Osteoblast (primary cell): ENCODE data around the gene SOAT1. TPM values are rescaled to one million over a fixed set of nuclear protein-coding genes. Genes with fewer than 3 reads are reported as not detected.
A peak's percentile ranks its signal among the peaks of the same experiment; 100 is the strongest.

ENCODE experiments used
- DNase-seq: peaks from one replicate; pipeline ENCODE4 v3.0.0; 2011; ENCODE audit warnings: low spot score, mixed read lengths; ENCODE audit not compliant: insufficient read length; ENCODE audit errors: missing footprints
- H2AFZ ChIP-seq: 2 replicates; pipeline ENCODE4 v1.6.0; 2011; ENCODE audit warnings: mild to moderate bottlenecking, low read length
- H3K27ac ChIP-seq: 2 replicates; pipeline ENCODE4 v1.5.1; 2011; ENCODE audit warnings: mild to moderate bottlenecking, low read depth, low read length, moderate library complexity
- H3K27me3 ChIP-seq: 2 replicates; pipeline ENCODE4 v1.6.0; 2012; ENCODE audit warnings: mild to moderate bottlenecking, control low read depth, inconsistent platforms, low read length, moderate library complexity; ENCODE audit not compliant: insufficient read depth
- H3K36me3 ChIP-seq: 2 replicates; pipeline ENCODE4 v1.5.1; 2011; ENCODE audit warnings: mild to moderate bottlenecking, low read length, control low read depth, moderate library complexity; ENCODE audit not compliant: insufficient read depth
- H3K4me1 ChIP-seq: 2 replicates; pipeline ENCODE4 v1.5.1; 2011; ENCODE audit warnings: mild to moderate bottlenecking, low read length, control low read depth, moderate library complexity; ENCODE audit not compliant: insufficient read depth
- H3K4me2 ChIP-seq: 2 replicates; pipeline ENCODE4 v1.6.0; 2011; ENCODE audit warnings: mild to moderate bottlenecking, low read length; ENCODE audit not compliant: insufficient read depth
- H3K4me3 ChIP-seq: fragments of 200-600 bp; sonication (generic); 3 replicates; pipeline ENCODE4 v1.5.1; 2012; ENCODE audit warnings: mild to moderate bottlenecking, low read length, inconsistent platforms; ENCODE audit not compliant: insufficient read depth
- H3K79me2 ChIP-seq: 2 replicates; pipeline ENCODE4 v1.6.0; 2012; ENCODE audit warnings: mild to moderate bottlenecking, low read length, control low read depth, inconsistent platforms; ENCODE audit not compliant: insufficient read depth
- H3K9me3 ChIP-seq: 2 replicates; pipeline ENCODE4 v1.5.1; 2011; ENCODE audit warnings: low read depth, low read length, control low read depth
- H4K20me1 ChIP-seq: 2 replicates; pipeline ENCODE4 v1.6.0; 2012; ENCODE audit warnings: mild to moderate bottlenecking, low read length, control low read depth; ENCODE audit not compliant: insufficient read depth
- total RNA-seq: library from RNA; depleted of rRNA; stranded (reverse); fragments of >200 nt; gene quantifications from 2 replicates; pipeline ENCODE4 v1.2.3, GENCODE V29; 2012
- TF ChIP-seq, protein P1 (sequence below): IDR thresholded peaks from 2 replicates; pipeline ENCODE4 v1.5.1; 2011; ENCODE audit warnings: mild to moderate bottlenecking, low read depth, low read length, moderate library complexity; ENCODE audit errors: extremely low read depth

The SOAT1 gene
- total RNA-seq, 1 donor, result 40.2 TPM

DNA sequence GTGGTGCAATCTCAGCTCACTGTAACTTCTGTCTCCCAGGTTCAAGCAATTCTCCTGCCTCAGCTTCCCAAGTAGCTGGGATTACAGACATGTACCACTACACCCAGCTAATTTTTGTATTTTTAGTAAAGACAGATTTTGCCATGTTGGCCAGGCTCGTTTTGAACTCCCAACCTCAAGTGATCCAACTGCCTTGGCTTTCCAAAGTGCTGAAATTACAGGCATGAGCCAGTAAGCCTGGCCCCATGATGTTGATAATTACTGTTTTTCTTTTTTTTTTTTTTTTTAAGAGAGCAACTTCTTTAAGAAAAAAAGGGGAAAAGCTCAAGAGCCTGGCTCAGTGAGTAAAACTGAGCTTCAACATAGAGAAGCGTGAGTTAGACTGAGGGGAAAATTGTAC lies 9.6 kb upstream of the SOAT1 start:
- DNase-seq, result no peak
- TF ChIP-seq, protein P1, sequence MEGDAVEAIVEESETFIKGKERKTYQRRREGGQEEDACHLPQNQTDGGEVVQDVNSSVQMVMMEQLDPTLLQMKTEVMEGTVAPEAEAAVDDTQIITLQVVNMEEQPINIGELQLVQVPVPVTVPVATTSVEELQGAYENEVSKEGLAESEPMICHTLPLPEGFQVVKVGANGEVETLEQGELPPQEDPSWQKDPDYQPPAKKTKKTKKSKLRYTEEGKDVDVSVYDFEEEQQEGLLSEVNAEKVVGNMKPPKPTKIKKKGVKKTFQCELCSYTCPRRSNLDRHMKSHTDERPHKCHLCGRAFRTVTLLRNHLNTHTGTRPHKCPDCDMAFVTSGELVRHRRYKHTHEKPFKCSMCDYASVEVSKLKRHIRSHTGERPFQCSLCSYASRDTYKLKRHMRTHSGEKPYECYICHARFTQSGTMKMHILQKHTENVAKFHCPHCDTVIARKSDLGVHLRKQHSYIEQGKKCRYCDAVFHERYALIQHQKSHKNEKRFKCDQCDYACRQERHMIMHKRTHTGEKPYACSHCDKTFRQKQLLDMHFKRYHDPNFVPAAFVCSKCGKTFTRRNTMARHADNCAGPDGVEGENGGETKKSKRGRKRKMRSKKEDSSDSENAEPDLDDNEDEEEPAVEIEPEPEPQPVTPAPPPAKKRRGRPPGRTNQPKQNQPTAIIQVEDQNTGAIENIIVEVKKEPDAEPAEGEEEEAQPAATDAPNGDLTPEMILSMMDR, result no peak

DNA sequence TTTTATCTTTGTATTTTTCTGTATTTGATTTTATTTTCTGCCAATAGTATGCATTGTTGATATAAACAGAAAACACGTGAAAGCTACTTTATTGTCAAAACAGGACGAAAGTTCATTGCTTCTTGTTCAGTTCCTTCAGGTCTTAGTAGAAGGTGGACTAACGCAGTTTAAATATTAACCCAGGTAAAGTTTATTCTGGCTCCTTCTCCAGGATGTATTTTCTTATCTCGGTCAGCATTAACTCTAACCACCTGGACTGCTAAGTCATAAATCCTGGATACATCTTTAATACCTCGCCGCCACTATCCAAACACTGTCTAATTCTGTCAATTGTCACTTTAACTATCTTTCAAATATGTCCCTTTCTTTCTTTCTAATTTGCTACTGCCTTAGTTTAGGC lies 5.7 kb upstream of the SOAT1 start:
- Histone ChIP-seq H3K27me3 (no peaks in the 10 kb centered on the region), H3K4me1 (no peaks in the 10 kb centered on the region), H3K27ac (no peak overlapping the region), H4K20me1 (no peaks in the 10 kb centered on the region), H3K4me2 (no peak overlapping the region), H2AFZ (no peak overlapping the region), H3K79me2 (no peaks in the 10 kb centered on the region), H3K4me3 (no peak overlapping the region), H3K9me3 (no peaks in the 10 kb centered on the region), H3K36me3 (no peaks in the 10 kb centered on the region)
- DNase-seq, result no peak
- TF ChIP-seq, protein P1, result no peak

More for the DNA sequence above, 9.6 kb upstream of the SOAT1 start:
- H3K4me2 ChIP-seq, result no peak overlapping the region
- H3K27me3 ChIP-seq, result no peaks in the 10 kb centered on the region
- no peaks in the 10 kb centered on the region for H3K4me1 ChIP-seq
- H2AFZ ChIP-seq, result no peak overlapping the region
- H3K27ac ChIP-seq, result no peak overlapping the region
- no peaks in the 10 kb centered on the region for H3K9me3 ChIP-seq
- H3K36me3 ChIP-seq, result no peaks in the 10 kb centered on the region
- no peaks in the 10 kb centered on the region for H4K20me1 ChIP-seq
- H3K79me2 ChIP-seq, result no peaks in the 10 kb centered on the region
- no peak overlapping the region for H3K4me3 ChIP-seq

DNA sequence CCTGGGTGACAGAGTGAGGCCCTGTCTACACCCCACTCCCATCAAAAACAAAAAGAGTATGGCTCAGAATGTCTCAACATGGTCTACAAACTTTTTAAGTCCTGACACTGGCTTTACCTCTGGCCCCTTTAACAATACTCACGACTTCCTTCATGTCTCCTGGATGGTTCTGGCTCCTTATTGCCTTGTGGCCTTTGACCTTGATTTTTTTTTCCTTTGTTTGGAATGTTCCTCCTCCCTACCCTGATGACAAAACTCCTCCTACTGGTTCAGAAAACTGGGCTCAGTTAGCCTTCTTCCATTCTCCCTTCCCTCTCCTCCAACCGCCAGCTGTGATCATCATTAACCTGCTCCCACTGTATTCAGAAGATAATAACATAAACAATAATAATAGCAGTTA lies 4.6 kb upstream of the SOAT1 start:
- no peaks in the 10 kb centered on the region for H4K20me1 ChIP-seq
- no peaks in the 10 kb centered on the region for H3K4me1 ChIP-seq
- H3K4me2 ChIP-seq, result no peak overlapping the region
- H3K36me3 ChIP-seq, result no peaks in the 10 kb centered on the region
- H3K27ac ChIP-seq, result no peak overlapping the region
- no peak overlapping the region for H2AFZ ChIP-seq
- H3K4me3 ChIP-seq, result no peak overlapping the region
- DNase-seq, result no peak
- no peaks in the 10 kb centered on the region for H3K27me3 ChIP-seq
- H3K79me2 ChIP-seq, result no peaks in the 10 kb centered on the region
- H3K9me3 ChIP-seq, result no peaks in the 10 kb centered on the region
- TF ChIP-seq, protein P1, result no peak

DNA sequence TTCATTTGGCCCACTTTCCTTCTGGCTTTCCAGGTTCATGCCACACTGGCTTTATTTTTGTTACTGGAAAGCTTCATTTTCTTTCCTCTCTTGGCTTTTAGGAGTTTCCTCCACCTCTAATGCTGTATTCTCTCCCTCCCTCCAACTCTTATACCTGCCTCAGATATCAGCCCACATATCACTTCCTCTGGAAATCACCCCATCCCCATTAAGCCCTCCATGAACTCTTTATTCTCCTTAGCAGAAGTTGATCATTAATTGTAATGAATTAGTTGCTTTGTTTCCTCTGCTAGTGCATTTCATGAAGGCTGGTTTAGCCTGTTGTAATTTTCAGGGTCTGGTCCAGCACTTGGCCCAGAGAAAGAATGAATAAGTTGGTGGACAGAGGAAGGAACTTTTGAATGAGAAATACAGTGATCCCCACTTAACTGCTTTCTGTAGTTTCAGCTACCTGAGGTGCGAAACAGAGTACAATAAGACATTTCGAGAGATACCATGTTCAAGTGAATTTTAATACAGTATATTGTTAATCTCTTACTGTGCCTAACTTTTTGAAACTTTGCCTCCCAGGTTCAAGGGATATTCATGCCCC lies 1.7 kb downstream of the SOAT1 start:
- peak; percentile 65 for DNase-seq
- H3K27me3 ChIP-seq, result no peaks in the 10 kb centered on the region
- H3K4me1 ChIP-seq, result peaks cover 7% of the 10 kb centered on the region
- peak overlapping the region; percentile 83 for H3K4me3 ChIP-seq
- peaks cover 27% of the 10 kb centered on the region for H4K20me1 ChIP-seq
- peak overlapping the region; percentile 89 for H3K4me2 ChIP-seq
- no peaks in the 10 kb centered on the region for H3K9me3 ChIP-seq
- H3K27ac ChIP-seq, result peak overlapping the region; percentile 71
- TF ChIP-seq, protein P1, result no peak
- H3K79me2 ChIP-seq, result peaks cover 50% of the 10 kb centered on the region
- H3K36me3 ChIP-seq, result no peaks in the 10 kb centered on the region
- no peak overlapping the region for H2AFZ ChIP-seq
